GM12873 (cell line): ENCODE data around the gene ROBO2.

Experiments used
- CTCF ChIP-seq: IDR thresholded peaks from 2 replicates; pipeline ENCODE4 v1.5.1; 2012; ENCODE audit warnings: low read depth, mild to moderate bottlenecking, moderate library complexity, low read length, control low read depth; ENCODE audit not compliant: insufficient read depth; ENCODE audit errors: missing control alignments

The ROBO2 gene

DNA sequence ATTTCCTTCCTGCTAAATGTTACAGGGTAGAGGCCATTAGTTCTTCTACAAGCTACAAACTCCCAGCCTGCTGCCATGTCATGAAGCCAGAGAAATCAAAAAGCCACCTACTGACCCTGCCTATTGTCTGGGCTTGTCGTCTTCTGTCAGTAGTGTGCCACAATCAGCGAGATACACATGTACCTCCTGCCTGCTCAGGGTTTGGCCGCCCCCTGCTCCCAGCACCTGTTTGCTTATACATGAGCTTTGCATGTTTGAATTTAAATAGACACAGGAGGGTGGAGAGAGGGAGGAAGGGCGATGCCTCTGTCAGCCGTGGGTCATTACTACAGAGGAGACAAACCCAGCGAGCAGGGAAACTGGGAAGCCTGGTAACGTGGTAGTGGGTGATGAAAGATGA, 106.1 kb downstream of the ROBO2 start:
- no peak for TF ChIP-seq CTCF

DNA sequence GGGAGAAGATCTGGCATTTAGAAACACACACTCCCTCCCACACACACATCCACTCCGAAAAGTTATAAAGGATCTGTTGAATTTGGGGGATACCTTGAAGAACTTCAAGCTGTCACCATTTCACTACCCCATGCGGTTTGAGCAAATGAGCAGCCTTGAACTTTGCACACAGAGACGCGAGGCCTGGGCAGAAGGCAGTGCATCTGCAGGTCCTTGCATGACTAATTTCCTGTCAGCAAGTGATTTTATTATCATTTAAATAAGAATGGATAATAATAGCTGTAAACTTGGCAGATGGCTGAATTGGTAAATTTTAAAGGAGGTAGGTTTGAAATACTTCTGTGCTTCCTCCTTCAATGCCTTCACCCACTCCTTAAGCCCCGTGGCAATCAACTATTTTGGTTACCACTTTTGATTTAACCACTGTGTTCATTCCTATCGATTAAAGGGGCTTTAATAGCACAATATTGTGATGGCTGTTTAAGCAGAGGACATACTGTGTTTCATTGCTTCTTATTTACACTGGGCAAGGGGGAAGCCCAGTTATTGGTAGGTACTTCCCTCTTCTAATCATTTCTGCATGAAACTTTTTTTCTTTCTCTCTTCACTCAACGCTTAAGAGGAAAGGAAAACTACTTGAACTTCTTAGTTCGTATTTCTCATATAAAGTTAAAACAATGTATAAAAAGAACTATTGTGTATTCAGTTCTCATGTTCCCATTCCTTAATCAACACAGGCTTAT, 108.1 kb downstream of the ROBO2 start:
- no peak for TF ChIP-seq CTCF

DNA sequence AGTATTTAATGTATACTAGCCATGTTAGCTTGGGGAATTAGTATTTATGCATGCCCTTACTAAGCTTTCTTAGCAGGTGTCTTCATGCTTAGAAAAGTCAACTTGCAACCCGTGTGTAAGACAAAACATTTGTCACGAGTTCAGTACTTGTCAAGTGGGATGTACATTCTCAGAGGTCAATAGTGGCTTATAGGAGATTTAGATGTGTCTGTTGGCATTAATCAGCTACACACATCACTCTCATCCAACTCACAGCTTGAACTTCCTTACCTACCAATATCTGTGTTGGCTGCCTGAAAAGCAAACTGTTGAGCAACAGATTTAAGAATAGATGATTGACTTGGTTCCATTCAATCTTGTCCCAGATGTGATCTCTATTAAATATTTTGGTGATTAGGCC, 109.5 kb downstream of the ROBO2 start:
- no peak for TF ChIP-seq CTCF

- TF ChIP-seq CTCF: no peak
Observed at GRCh38 chr3:77150028-77150427, 110.1 kb downstream of the ROBO2 start.

- TF ChIP-seq CTCF: no peak
Observed at GRCh38 chr3:77150759-77151158, 110.9 kb downstream of the ROBO2 start.

- TF ChIP-seq CTCF: no peak
Observed at GRCh38 chr3:77158730-77159581, 119.1 kb downstream of the ROBO2 start.

DNA sequence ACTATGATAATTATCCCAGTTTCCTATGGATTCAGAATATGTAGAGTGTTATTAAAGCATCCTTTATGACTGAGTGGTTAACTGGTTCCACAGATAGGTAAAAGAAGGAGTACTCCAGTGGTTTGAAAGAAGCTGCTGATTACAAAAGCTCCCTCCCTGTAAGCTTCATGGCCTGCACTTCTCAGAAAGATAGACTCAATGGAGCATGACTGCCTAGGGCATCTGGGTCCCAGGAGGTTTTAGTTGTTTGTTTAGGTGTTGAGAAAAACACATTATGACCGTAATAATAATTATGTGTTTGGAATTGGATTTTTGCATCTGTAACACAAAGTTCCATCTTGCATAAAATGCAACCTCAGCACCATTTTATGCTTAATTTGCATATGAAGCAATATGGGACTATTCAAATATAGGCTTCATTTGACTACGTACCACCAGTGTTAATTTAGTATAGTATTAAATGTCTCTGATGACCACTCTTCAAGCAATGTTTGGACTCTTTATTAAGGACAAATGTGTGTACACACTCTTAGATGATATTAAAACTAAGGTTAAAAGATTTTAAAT, 121.1 kb downstream of the ROBO2 start:
- TF ChIP-seq CTCF: no peak
